Muscle of leg (tissue), 11 donors: ENCODE measurements around the gene SCAPER. TPM values are rescaled to one million over a fixed set of nuclear protein-coding genes. Genes with fewer than 3 reads are reported as not detected.
"Not testable (repeated sequence)": the region's sequence is repeated elsewhere in the genome, so short reads cannot be mapped to it uniquely, and the experiment has no call there.

Experiments
- DNase-seq: peaks from one replicate; pipeline ENCODE4 v3.0.0; 2013
- H3K27ac ChIP-seq: one replicate; pipeline ENCODE4 v1.5.1; 2013; ENCODE audit warnings: mild to moderate bottlenecking, low read length, control low read depth
- H3K27me3 ChIP-seq: one replicate; pipeline ENCODE4 v1.6.1; 2013; ENCODE audit warnings: low read length; ENCODE audit not compliant: control insufficient read depth, insufficient read depth
- H3K36me3 ChIP-seq: one replicate; pipeline ENCODE4 v1.6.1; 2013; ENCODE audit warnings: low read length; ENCODE audit not compliant: control insufficient read depth, insufficient read depth
- H3K4me1 ChIP-seq: one replicate; pipeline ENCODE4 v1.6.1; 2013; ENCODE audit warnings: low read length; ENCODE audit not compliant: control insufficient read depth, insufficient read depth
- H3K4me3 ChIP-seq: one replicate; pipeline ENCODE4 v1.5.1; 2013; ENCODE audit warnings: low read length, control low read depth
- H3K9me3 ChIP-seq: replicated peaks from 2 replicates; pipeline ENCODE4 v1.6.1; 2013; ENCODE audit warnings: low read depth, low read length; ENCODE audit not compliant: control insufficient read depth
- WGBS: methylation state at CpG from one replicate; pipeline ENCODE4 v1.1.5; 2013; ENCODE audit warnings: missing lambda C conversion rate; ENCODE audit not compliant: insufficient coverage; 5-methylcytosine and 5-hydroxymethylcytosine counted together
- polyA plus RNA-seq, 8 donors: library from polyadenylated mRNA; unstranded; fragments of 120-200 nt; gene quantifications; one replicate each; pipeline versions ENCODE4 v1.2.1 to v1.2.3, GENCODE V29; 2013; ENCODE audit warnings: inconsistent platforms in 1 of 8, low replicate concordance in 1 of 8; ENCODE audit not compliant: insufficient read length in 8 of 8, insufficient read depth in 1 of 8
- total RNA-seq: library from RNA; stranded (reverse); fragments of 120-200 nt; gene quantifications from one replicate; pipeline ENCODE4 v1.2.4, GENCODE V29; 2013

SCAPER gene
- total and polyA plus RNA-seq, 9 donors: 61.5 to 83.1 (median 73.5) TPM

- H3K27ac ChIP-seq: no peak overlapping the region
- peaks cover 3% of the 10 kb centered on the region for H3K9me3 ChIP-seq
- no peak for DNase-seq
- no peaks in the 10 kb centered on the region for H3K4me1 ChIP-seq
- H3K27me3 ChIP-seq: no peaks in the 10 kb centered on the region
- WGBS: 86% methylated on average over 1 of the region's 6 CpGs
- H3K36me3 ChIP-seq: no peaks in the 10 kb centered on the region
- H3K4me3 ChIP-seq: no peak overlapping the region
These were observed 67.7 kb downstream of the SCAPER start for GRCh38 chr15:76837474-76837873.

- Histone ChIP-seq H3K27me3 (no peaks in the 10 kb centered on the region), H3K27ac (no peak overlapping the region), H3K4me3 (no peak overlapping the region), H3K36me3 (no peaks in the 10 kb centered on the region), H3K9me3 (peaks cover 4% of the 10 kb centered on the region), H3K4me1 (no peaks in the 10 kb centered on the region)
- no peak for DNase-seq
- WGBS: 100% methylated on average over 1 of the region's 4 CpGs
These were observed 75.2 kb downstream of the SCAPER start for GRCh38 chr15:76829939-76830338.

DNA sequence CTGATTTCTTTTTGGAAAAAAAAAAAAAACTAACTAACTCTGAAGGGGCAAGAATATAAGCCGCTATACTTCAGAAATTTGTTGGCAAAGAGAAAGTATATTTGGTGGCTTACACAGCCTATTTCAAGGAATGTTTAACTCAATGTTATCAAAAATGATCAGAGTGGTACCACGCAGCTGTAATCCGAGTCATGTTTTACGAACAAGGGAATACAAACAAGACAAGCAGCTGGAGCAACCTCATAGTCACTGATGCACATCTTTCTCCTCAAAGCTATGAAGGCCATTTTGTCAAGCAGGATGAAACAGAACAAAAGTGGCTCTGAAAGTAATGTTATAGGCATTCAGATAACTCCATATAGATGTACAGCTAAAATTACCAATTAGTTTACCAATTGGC, 81.2 kb downstream of the SCAPER start:
- H3K27ac ChIP-seq: no peak overlapping the region

GRCh38 chr15:76823303-76823702, 81.8 kb downstream of the SCAPER start:
- H3K27me3 ChIP-seq: no peaks in the 10 kb centered on the region
- H3K4me3 ChIP-seq: no peak overlapping the region
- no peaks in the 10 kb centered on the region for H3K4me1 ChIP-seq
- no peak for DNase-seq
- H3K27ac ChIP-seq: no peak overlapping the region
- no peaks in the 10 kb centered on the region for H3K36me3 ChIP-seq
- WGBS: no CpG with 5 or more reads among the region's 2 CpGs
- peaks cover 2% of the 10 kb centered on the region for H3K9me3 ChIP-seq

More for the DNA sequence above, 81.2 kb downstream of the SCAPER start:
- H3K36me3 ChIP-seq: no peaks in the 10 kb centered on the region
- peaks cover 1% of the 10 kb centered on the region for H3K9me3 ChIP-seq
- 95% methylated on average over 3 of the region's 4 CpGs for WGBS
- no peaks in the 10 kb centered on the region for H3K27me3 ChIP-seq
- no peak for DNase-seq
- H3K4me3 ChIP-seq: no peak overlapping the region
- H3K4me1 ChIP-seq: no peaks in the 10 kb centered on the region

GRCh38 chr15:76818926-76819325, 86.2 kb downstream of the SCAPER start:
- H3K4me3 ChIP-seq, H3K9me3 ChIP-seq, DNase-seq, H3K27ac ChIP-seq, H3K4me1 ChIP-seq, H3K27me3 ChIP-seq, H3K36me3 ChIP-seq: not testable (repeated sequence)
- WGBS: 97% methylated on average over 9 of the region's 9 CpGs

GRCh38 chr15:76815421-76815820, 89.7 kb downstream of the SCAPER start:
- WGBS: 100% methylated on average over 1 of the region's 5 CpGs
- no peak for DNase-seq
- H3K27me3 ChIP-seq: no peaks in the 10 kb centered on the region
- H3K9me3 ChIP-seq: peaks cover 5% of the 10 kb centered on the region
- H3K36me3 ChIP-seq: no peaks in the 10 kb centered on the region
- H3K27ac ChIP-seq: no peak overlapping the region
- H3K4me1 ChIP-seq: no peaks in the 10 kb centered on the region
- no peak overlapping the region for H3K4me3 ChIP-seq

GRCh38 chr15:76812381-76812780, 92.8 kb downstream of the SCAPER start:
- DNase-seq: no peak
- H3K36me3 ChIP-seq: no peaks in the 10 kb centered on the region
- no CpG with 5 or more reads among the region's 4 CpGs for WGBS

GRCh38 chr15:76809412-76810103, 95.6 kb downstream of the SCAPER start:
- WGBS: no CpG with 5 or more reads among the region's 3 CpGs
- H3K4me1 ChIP-seq: no peaks in the 10 kb centered on the region
- H3K4me3 ChIP-seq: no peak overlapping the region
- peaks cover 3% of the 10 kb centered on the region for H3K9me3 ChIP-seq
- H3K27me3 ChIP-seq: no peaks in the 10 kb centered on the region
- no peak overlapping the region for H3K27ac ChIP-seq
- H3K36me3 ChIP-seq: no peaks in the 10 kb centered on the region
- DNase-seq: no peak

More at GRCh38 chr15:76812381-76812780, 92.8 kb downstream of the SCAPER start:
- peaks cover 3% of the 10 kb centered on the region for H3K9me3 ChIP-seq
- H3K4me1 ChIP-seq: no peaks in the 10 kb centered on the region
- H3K27me3 ChIP-seq: no peaks in the 10 kb centered on the region
- H3K4me3 ChIP-seq: no peak overlapping the region
- H3K27ac ChIP-seq: no peak overlapping the region

- Histone ChIP-seq H3K4me3 (no peak overlapping the region), H3K4me1 (no peaks in the 10 kb centered on the region), H3K36me3 (peaks cover 7% of the 10 kb centered on the region), H3K27me3 (no peaks in the 10 kb centered on the region), H3K9me3 (no peaks in the 10 kb centered on the region), H3K27ac (no peak overlapping the region)
- no peak for DNase-seq
- WGBS: no CpG with 5 or more reads among the region's 1 CpG
These were observed 102.0 kb downstream of the SCAPER start for GRCh38 chr15:76803049-76803571.

DNA sequence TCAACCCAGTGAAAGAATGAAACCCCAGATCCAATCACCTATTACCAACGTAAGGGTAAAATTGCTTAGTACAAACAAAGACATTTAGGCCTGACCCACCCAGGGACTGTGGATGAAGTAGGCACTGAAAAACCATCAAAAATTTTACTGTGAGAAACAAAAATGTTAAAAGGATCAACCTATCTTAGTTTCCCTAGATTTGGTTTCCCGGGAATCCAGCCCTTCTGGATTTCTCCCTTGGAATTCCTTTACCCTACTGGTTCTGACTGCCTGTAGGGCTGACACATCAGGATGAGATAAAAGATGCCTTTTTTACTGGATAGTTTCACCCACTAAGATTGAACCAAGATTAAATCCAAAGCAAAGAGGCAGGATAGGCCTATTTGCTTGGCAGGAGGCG, 102.7 kb downstream of the SCAPER start:
- Histone ChIP-seq H3K27me3 (no peaks in the 10 kb centered on the region), H3K9me3 (no peaks in the 10 kb centered on the region), H3K36me3 (peaks cover 7% of the 10 kb centered on the region), H3K4me3 (no peak overlapping the region), H3K27ac (no peak overlapping the region), H3K4me1 (no peaks in the 10 kb centered on the region)
- WGBS: no CpG with 5 or more reads among the region's 3 CpGs
- no peak for DNase-seq
